CD4-positive, alpha-beta T cell treated with Interferon alpha-2 for 1 hour (primary cell): ENCODE measurements around the gene TEX35.
"Not testable (repeated sequence)": the region's sequence is repeated elsewhere in the genome, so short reads cannot be mapped to it uniquely, and the experiment has no call there.

Experiments
- DNase-seq, 2 donors: peaks; one replicate each; pipeline ENCODE4 v3.0.0-alpha.2; 2020 to 2022

Gene TEX35

GRCh38 chr1:178495158-178495557 is 17.8 kb upstream of the TEX35 start:
- no peak for DNase-seq

GRCh38 chr1:178495741-178496409 is 17.0 kb upstream of the TEX35 start:
- no peak for DNase-seq

GRCh38 chr1:178496410-178497135 is 16.3 kb upstream of the TEX35 start, which contains the start of gene CLEC20A:
TSS of gene CLEC20A (minus strand) at chr1:178496964. CDS start at chr1:178496939, 25 bp downstream.
- no peak for DNase-seq

- DNase-seq = no peak
Measured at GRCh38 chr1:178497903-178498478, 14.9 kb upstream of the TEX35 start.

GRCh38 chr1:178498896-178499675 is 13.8 kb upstream of the TEX35 start:
- DNase-seq = no peak

- no peak for DNase-seq
Measured at GRCh38 chr1:178500091-178500770, 12.7 kb upstream of the TEX35 start.

GRCh38 chr1:178500936-178501554 is 11.9 kb upstream of the TEX35 start:
- no peak for DNase-seq

GRCh38 chr1:178501705-178502329 is 11.1 kb upstream of the TEX35 start:
- DNase-seq = peak; percentile 30 to 43

GRCh38 chr1:178502330-178502714 is 10.6 kb upstream of the TEX35 start:
- no peak for DNase-seq

- DNase-seq = no peak
Measured at GRCh38 chr1:178502856-178503255, 10.1 kb upstream of the TEX35 start.

GRCh38 chr1:178503316-178503715 is 9.6 kb upstream of the TEX35 start:
- DNase-seq = not testable (repeated sequence)

- DNase-seq = no peak
Measured at GRCh38 chr1:178503849-178504248, 9.1 kb upstream of the TEX35 start.

- no peak for DNase-seq
Measured at GRCh38 chr1:178504286-178504685, 8.6 kb upstream of the TEX35 start.

GRCh38 chr1:178506177-178506576 is 6.7 kb upstream of the TEX35 start:
- DNase-seq = no peak

GRCh38 chr1:178506669-178507068 is 6.2 kb upstream of the TEX35 start:
- DNase-seq = no peak

- DNase-seq = no peak
Measured at GRCh38 chr1:178509414-178510007, 3.4 kb upstream of the TEX35 start.

GRCh38 chr1:178510155-178510554 is 2.8 kb upstream of the TEX35 start:
- no peak for DNase-seq

- no peak for DNase-seq
Measured at GRCh38 chr1:178513278-178513983, 522 bp downstream of the TEX35 start.

GRCh38 chr1:178516110-178516509 is 3.2 kb downstream of the TEX35 start:
- no peak for DNase-seq

GRCh38 chr1:178518894-178519293 is 6.0 kb downstream of the TEX35 start:
- DNase-seq = no peak

GRCh38 chr1:178520803-178521202 is 7.9 kb downstream of the TEX35 start:
- no peak for DNase-seq
